GM12891 (cell line): ENCODE data around the gene CTRB2.

ENCODE experiments used
- DNase-seq: peaks from one replicate; pipeline ENCODE4 v3.0.0; 2011; ENCODE audit warnings: low spot score; ENCODE audit not compliant: insufficient read length
- FAIRE-seq: peaks from 2 replicates; lab custom pipeline; 2011; peaks lifted over from hg19 to GRCh38; lab: Jason Lieb, UNC
- PAX5 ChIP-seq: IDR thresholded peaks from 2 replicates; pipeline ENCODE4 v1.6.1; 2011; ENCODE audit warnings: low read length, moderate library complexity, mild to moderate bottlenecking; ENCODE audit not compliant: insufficient read depth, severe bottlenecking
- POLR2A ChIP-seq: IDR thresholded peaks from 2 replicates; pipeline ENCODE4 v1.6.1; 2011; ENCODE audit warnings: low read depth, low read length, control low read depth
- POLR2AphosphoS5 ChIP-seq: IDR thresholded peaks from 2 replicates; pipeline ENCODE4 v1.6.1; 2011; ENCODE audit warnings: low read depth, low read length, control low read depth
- POU2F2 ChIP-seq: IDR thresholded peaks from 2 replicates; pipeline ENCODE4 v1.6.1; 2011; ENCODE audit warnings: low read depth, mild to moderate bottlenecking, control low read depth, low read length, moderate library complexity
- SPI1 ChIP-seq: IDR thresholded peaks from 2 replicates; pipeline ENCODE4 v1.6.1; 2011; ENCODE audit warnings: low read depth, low read length, control low read depth
- TAF1 ChIP-seq: IDR thresholded peaks from 2 replicates; pipeline ENCODE4 v1.6.1; 2011; ENCODE audit warnings: low read depth, low read length, control low read depth

The CTRB2 gene

DNA sequence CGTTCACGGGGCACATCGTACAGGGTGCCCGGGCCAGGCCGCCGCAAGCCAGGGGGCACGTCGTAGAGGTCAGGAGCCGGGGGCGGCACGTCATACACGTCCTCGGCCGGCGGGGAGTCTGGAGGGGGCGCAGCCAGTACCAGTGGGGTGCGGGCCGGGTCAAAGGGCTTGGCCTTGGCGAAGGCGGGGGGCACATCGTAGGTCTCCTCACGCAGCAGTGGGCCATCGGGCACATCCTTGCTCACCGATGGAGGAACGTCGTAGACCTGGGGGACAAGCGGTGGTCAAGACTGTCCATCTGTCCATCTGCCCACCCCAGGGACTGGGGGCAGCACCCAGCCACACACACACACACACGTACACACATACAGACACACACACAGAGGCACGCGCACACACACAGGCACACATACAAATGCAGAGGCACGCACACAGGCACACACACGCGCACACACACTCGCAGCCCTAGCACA is 28.8 kb upstream of the CTRB2 start:
- no peak for FAIRE-seq
- no peak for TF ChIP-seq POU2F2
- no peak for TF ChIP-seq POLR2AphosphoS5
- TF ChIP-seq PAX5, result no peak
- TF ChIP-seq POLR2A, result no peak
- no peak for TF ChIP-seq SPI1
- TF ChIP-seq TAF1, result no peak
- DNase-seq, result no peak

DNA sequence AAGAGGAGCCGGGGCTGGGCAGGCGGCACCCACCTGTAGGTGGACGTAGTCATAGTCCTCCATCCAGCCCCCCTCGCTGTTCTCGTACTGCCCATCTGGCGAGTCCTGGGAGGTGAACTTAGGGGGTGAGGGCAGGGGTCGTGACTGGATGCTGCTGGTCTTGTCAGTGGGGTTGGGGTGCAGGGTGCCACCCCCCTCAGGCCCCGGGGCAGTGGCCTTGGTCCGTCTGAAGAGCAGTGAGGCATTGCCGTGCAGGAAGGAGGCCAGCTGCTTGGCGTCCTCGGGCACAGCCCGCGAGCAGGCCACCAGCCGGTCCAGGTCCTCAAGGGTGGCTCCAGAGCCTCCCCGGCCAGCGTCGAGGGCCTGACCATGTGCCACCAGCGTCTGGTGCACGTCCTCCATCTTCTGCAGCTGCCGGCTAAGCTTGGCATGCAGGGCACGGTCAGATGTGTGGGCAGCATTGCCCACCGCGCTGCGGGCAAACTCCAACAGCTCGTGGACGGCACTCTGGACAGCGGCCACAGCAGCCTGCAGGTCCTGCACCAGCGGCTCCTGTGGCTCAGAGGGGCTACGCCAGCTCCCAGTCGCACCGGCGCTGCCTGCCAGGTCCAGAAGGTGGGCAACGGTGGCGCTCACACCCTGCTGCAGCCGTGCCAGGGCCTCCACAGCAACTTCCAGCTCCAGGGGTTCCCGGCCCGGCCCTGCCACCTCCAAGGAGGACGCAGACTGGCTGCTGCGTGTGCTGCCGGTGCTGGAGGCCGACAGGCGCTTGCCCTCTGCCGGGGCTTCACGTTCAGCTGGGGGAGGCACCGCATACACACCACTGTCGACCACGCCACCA is 28.1 kb upstream of the CTRB2 start:
- no peak for DNase-seq
- no peak for FAIRE-seq
- TF ChIP-seq POLR2AphosphoS5 (no peak), POLR2A (no peak), PAX5 (no peak), TAF1 (no peak), POU2F2 (no peak), SPI1 (no peak)

DNA sequence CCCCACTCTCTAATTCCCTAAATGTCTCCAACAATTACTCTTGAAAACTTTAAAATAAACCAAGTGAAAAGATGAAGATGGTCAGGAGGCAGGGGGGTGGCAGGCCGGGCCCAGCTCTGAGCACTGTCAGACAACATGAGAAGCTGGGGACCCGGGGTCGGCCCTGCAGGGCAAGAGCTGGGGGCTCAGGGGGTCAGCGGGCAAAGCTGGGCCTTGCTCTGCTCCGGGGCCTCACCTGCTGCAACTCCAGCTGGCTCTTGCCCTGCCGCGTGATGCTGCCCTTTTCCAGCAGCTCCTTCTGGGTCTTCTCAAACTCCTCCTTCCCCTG is 26.6 kb upstream of the CTRB2 start:
- TF ChIP-seq POLR2A (no peak), POU2F2 (no peak), SPI1 (no peak), POLR2AphosphoS5 (no peak), PAX5 (no peak), TAF1 (no peak)
- DNase-seq, result no peak
- FAIRE-seq, result no peak

DNA sequence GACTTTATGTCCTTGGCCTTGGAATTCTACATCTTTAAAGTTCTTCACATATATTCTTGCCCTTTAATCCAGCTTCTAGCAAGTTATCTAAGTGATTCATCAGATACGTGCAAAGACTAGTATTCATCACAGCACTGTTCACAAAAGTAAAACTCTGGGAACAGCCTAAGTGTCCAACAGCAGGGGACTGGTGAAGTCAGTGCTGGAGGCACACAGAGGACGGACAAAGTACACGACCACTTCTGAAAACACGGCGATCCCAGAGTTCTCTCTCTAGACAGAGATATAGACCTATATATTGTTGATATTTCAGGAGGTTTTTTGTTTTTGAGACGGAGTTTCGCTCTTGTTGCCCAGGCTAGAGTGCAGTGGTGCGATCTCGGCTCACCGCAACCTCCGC is 24.6 kb upstream of the CTRB2 start:
- DNase-seq, result no peak
- no peak for FAIRE-seq
- TF ChIP-seq POLR2AphosphoS5 (no peak), POU2F2 (no peak), POLR2A (no peak), PAX5 (no peak), TAF1 (no peak), SPI1 (no peak)

DNA sequence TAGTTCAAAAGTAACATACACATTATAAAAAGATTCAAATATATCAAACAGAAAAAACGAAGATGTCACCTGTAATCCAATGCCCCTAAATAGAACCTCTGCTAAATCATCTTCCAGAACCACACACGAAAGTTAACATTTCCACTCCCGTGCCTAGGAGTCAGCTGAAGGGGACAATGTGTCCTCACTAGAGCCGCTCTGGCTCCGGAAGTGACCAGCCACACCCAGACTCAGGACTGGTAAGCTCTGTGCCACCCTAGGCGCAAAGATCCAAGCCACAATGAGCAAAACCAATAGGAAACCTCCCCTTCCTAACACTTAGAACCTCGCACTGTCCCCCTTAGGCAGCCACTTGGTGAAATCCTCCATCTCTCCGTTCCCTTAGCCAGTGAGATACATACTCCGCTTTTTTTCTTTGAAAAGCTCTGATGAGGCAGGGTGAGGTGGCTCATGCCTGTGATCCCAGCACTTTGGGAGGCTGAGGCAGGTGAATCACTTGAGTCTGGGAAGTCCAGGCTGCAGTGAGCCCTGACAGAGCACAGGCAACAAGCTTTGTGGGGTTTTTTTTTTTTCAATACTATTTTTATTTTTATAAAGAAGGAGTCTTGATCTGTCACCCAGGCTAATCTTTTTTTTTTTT is 23.6 kb upstream of the CTRB2 start:
- no peak for FAIRE-seq
- no peak for DNase-seq

DNA sequence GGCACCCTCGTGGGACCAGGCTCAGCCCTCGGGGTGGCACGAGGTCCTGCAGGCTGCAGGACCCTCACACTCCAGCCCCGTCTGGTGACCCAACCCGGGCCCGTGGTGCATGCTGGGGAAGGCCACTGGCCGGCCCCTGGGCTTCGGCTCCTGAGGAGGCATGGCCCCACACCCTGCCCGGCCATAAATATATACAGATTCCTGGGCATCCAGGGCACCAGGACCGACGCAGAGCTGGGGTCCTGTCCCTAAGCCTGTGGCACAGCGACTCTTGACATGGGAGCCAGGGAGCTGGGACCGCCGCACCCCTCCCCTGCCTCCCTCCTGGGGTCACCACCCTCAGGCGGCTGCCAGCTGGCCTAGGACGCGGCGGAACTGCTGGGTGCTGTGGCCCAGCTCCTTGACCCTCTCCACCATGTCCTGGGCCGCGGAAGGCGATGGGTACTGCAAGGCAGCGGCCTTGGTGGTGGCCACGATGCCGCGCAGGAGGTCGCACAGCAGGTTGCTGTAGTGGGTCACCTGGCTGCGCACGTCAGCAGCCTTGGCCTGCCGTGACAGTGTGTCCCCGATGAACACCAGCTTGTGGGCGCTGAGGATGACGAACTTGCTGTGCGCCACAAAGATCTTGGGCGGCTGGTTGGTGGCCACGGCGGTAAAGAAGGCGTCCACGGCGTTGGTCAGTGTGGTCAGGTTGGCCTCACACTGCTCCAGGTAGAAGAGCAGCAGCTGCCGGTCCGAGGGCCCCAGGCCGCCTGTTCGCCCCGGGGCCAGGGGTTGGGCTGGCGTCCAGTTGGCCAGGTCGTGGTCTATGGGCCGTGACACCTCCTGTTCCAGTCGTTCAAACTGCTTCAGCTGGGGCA is 22.4 kb upstream of the CTRB2 start:
- DNase-seq (no peak), FAIRE-seq (no peak)
- no peak for TF ChIP-seq PAX5
- no peak for TF ChIP-seq POU2F2
- no peak for TF ChIP-seq SPI1
- TF ChIP-seq POLR2AphosphoS5, result no peak
- TF ChIP-seq TAF1, result no peak
- TF ChIP-seq POLR2A, result no peak

More for the DNA sequence above, 23.6 kb upstream of the CTRB2 start:
- no peak for TF ChIP-seq PAX5
- TF ChIP-seq SPI1, result no peak
- no peak for TF ChIP-seq POLR2AphosphoS5
- no peak for TF ChIP-seq TAF1
- no peak for TF ChIP-seq POLR2A
- TF ChIP-seq POU2F2, result no peak

DNA sequence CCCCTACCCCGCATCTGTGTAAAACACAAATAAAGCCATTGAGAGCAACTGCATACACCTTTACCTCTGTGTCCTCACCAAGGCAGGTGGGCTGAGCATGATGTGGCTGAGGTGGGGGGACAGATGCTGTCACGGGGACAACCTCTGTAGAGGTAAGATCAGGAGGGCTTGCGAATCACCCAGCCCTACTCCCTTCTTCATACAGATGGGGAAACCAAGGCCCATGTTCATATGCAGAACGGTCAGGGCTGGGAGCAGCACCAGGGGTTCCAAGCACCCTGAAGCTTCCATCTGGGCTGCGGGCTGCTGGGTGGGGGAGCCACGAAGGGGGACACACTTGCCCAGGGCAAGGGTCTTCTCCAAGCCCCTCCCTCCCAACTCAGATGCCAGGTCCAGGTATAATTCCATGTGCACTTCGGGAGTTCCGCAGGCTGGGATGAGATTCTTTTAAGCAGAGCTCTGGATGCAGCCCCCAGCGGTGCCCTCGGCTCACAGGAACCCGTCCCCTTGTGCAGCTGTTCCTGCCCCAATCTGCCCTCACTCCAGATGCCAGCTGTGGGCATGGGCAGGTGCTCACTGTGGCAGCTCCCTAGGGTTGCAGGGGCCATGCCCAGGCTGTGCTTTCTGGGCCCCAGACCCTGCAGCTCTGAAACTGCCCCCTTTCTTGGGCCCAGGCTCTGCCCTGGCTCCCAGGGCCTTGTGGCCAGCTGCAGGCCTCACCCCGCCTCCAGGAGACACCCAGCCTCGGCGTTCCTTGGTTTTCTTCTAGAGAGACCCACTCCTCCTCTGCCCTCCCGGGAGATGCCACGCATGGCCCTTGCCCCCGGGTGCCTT is 21.4 kb upstream of the CTRB2 start:
- FAIRE-seq (no peak), DNase-seq (no peak)
- TF ChIP-seq POLR2A, result no peak
- no peak for TF ChIP-seq TAF1
- TF ChIP-seq SPI1, result no peak
- no peak for TF ChIP-seq PAX5
- no peak for TF ChIP-seq POLR2AphosphoS5
- TF ChIP-seq POU2F2, result no peak

DNA sequence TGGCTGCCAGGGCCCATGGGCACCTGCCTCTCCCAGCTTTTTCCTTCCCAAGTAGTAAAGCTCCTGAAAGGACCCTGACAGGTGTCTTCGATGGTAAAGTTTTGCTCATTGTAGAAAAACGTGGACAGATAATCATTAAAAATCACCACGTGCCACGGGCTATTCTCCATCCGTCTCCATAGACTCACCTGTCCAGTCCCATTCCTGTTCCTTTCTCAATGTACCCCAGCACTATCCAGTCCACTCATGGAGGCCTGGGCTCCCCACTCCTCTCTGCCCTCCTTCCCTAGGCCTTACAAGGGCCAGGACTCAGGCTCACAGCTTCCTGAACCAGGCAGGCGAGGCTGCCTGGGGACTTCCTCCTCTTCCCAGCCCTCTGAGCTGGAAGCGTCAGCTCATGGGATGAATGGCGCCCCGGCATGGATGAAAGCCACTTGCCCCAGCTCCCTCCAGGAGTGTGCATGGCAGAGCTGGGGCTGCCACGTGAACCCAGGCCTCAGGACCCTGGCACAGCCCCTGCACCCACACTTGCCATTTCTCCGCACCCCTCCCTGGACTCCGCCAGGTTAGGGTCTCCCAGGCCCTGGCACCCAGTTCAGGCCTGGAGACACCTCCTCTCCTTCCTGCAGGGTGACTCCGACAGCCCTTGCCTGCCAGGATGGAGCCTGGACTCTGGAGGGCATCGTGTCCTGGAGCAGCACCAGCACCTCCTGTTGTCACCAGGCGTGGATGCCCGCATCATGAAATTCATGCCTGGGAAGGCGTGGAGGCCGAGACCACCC is 20.6 kb upstream of the CTRB2 start:
- no peak for TF ChIP-seq PAX5
- no peak for TF ChIP-seq POU2F2
- TF ChIP-seq POLR2AphosphoS5, result no peak
- no peak for TF ChIP-seq SPI1
- TF ChIP-seq TAF1, result no peak
- no peak for TF ChIP-seq POLR2A
- no peak for FAIRE-seq
- DNase-seq, result no peak
